ENCODE measurements around the gene TMPRSS3.

GRCh38 chr21:42433946-42434551 is 38.2 kb upstream of the TMPRSS3 start:
- TF ChIP-seq, protein P1, sequence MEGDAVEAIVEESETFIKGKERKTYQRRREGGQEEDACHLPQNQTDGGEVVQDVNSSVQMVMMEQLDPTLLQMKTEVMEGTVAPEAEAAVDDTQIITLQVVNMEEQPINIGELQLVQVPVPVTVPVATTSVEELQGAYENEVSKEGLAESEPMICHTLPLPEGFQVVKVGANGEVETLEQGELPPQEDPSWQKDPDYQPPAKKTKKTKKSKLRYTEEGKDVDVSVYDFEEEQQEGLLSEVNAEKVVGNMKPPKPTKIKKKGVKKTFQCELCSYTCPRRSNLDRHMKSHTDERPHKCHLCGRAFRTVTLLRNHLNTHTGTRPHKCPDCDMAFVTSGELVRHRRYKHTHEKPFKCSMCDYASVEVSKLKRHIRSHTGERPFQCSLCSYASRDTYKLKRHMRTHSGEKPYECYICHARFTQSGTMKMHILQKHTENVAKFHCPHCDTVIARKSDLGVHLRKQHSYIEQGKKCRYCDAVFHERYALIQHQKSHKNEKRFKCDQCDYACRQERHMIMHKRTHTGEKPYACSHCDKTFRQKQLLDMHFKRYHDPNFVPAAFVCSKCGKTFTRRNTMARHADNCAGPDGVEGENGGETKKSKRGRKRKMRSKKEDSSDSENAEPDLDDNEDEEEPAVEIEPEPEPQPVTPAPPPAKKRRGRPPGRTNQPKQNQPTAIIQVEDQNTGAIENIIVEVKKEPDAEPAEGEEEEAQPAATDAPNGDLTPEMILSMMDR (IDR thresholded peaks at IDR 0.05) = no peak
- no peak for TF ChIP-seq POLR2A (IDR thresholded peaks at IDR 0.05)

All from thyroid gland (tissue), 4 donors.